Breast epithelium (tissue), 3 donors: ENCODE measurements around the gene HPCAL1.

ENCODE experiments used
- CTCF ChIP-seq, 3 donors: fragments of 450-650 bp; IDR thresholded peaks; one replicate each; pipeline ENCODE4 v1.5.1; 2016 to 2017; ENCODE audit warnings: antibody characterized with exemption in 3 of 3, mild to moderate bottlenecking in 3 of 3, moderate library complexity in 3 of 3
- POLR2A ChIP-seq: fragments of 450-650 bp; IDR thresholded peaks from one replicate; pipeline ENCODE4 v1.6.1; 2016; ENCODE audit warnings: antibody characterized with exemption, mild to moderate bottlenecking, moderate library complexity
- POLR2AphosphoS5 ChIP-seq, 3 donors: sonication (generic); formaldehyde crosslinking; IDR thresholded peaks; one replicate each; pipeline ENCODE4 v1.6.1; 2017; ENCODE audit warnings: antibody characterized with exemption in 3 of 3

- TF ChIP-seq POLR2A (no peak), POLR2AphosphoS5 (IDR thresholded peaks at IDR 0.05) (peak in 1 of 3 donors; percentile 25), CTCF (IDR thresholded peaks at IDR 0.05) (no peak)
These were observed 24.5 kb upstream of the HPCAL1 start for GRCh38 chr2:10278029-10278762.
